MCF 10A (cell line): ENCODE measurements around the gene ZNF384. TPM values are rescaled to one million over a fixed set of nuclear protein-coding genes. Genes with fewer than 3 reads are reported as not detected.

Experiments used
- BruUV-seq: library from RNA; stranded (reverse); fragments of 400-500 nt; replicated peaks from 2 replicates; lab custom pipeline; 2021; lab: Mats Ljungman, UMichigan
- CTCF ChIA-PET: fragments of 300-600 bp; sonication (Branson Sonifier 250); formaldehyde crosslinking; extraction: SDS; loops from one replicate; lab custom pipeline; 2021; ENCODE audit warnings: antibody characterized with exemption, inconsistent platforms; lab: Yijun Ruan, JAX
- POLR2A ChIA-PET: fragments of 300-600, 350-650 bp; sonication (Branson Sonifier 250); formaldehyde crosslinking; extraction: SDS; loops from one replicate; lab custom pipeline; 2020; ENCODE audit warnings: antibody characterized with exemption, inconsistent platforms; lab: Yijun Ruan, JAX
- DNase-seq: peaks from one replicate; pipeline ENCODE4 v3.0.0-alpha.2; 2018; ENCODE audit not compliant: unreplicated experiment
- H3K27ac Mint-ChIP-seq: one replicate; pipeline ENCODE4 v1.8.0; 2022; ENCODE audit warnings: mild to moderate bottlenecking, low read depth, mixed read lengths; ENCODE audit not compliant: unreplicated experiment
- H3K27me3 Mint-ChIP-seq: one replicate; pipeline ENCODE4 v1.8.0; 2022; ENCODE audit warnings: mixed read lengths; ENCODE audit not compliant: insufficient read depth, unreplicated experiment
- H3K36me3 Mint-ChIP-seq: one replicate; pipeline ENCODE4 v1.8.0; 2022; ENCODE audit warnings: mild to moderate bottlenecking, moderate library complexity, mixed read lengths; ENCODE audit not compliant: insufficient read depth, unreplicated experiment
- H3K4me1 Mint-ChIP-seq: one replicate; pipeline ENCODE4 v1.8.0; 2022; ENCODE audit warnings: mixed read lengths; ENCODE audit not compliant: insufficient read depth, unreplicated experiment
- H3K4me3 Mint-ChIP-seq: one replicate; pipeline ENCODE4 v1.8.0; 2022; ENCODE audit warnings: mild to moderate bottlenecking, moderate library complexity, mixed read lengths; ENCODE audit not compliant: unreplicated experiment
- H3K9me3 Mint-ChIP-seq: one replicate; pipeline ENCODE4 v1.8.0; 2022; ENCODE audit warnings: mixed read lengths; ENCODE audit not compliant: unreplicated experiment
- intact Hi-C: fragments of 100-400 bp; cut with micrococcal nuclease; formaldehyde crosslinking; loops from 2 replicates; pipeline ENCODE4 v1.14.1; 2022
- total RNA-seq: library from RNA; stranded (reverse); gene quantifications from 2 replicates; pipeline ENCODE4 v1.2.3, GENCODE V29; 2022
- TF ChIP-seq, protein P1 (sequence below): fragments of 200-600 bp; IDR thresholded peaks from one replicate; pipeline ENCODE4 v1.8.0; 2022; ENCODE audit warnings: antibody characterized with exemption, mild to moderate bottlenecking; ENCODE audit not compliant: unreplicated experiment

The ZNF384 gene
- total RNA-seq, 1 experiment from 2014 or later, result 62.8 TPM

DNA sequence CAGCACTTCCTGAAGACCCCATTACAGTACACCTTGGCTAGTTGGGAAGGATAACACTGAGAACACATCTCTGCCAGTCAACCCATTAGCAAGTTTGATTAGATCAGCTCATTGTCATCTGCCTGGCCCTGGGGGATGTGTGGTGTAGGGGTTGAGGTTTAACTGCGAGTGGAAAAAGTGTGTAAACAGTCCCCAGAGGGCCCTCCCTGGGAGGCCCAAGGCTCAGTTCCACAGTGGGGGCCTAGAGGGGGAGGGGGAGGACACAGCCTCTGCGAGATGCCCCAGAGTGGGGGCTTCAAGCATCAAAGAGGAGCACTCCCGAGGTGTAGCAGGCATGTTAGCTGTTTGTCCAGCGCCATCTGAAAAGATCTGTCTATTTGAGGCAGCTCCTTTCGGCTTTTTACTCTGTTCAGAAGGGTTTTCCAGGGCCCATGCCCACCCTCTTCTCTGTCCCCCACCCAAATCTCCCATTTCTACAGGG lies 53.8 kb downstream of the ZNF384 start:
- no peaks in the 10 kb centered on the region for H3K27me3 Mint-ChIP-seq
- no peak for DNase-seq
- peak overlapping the region; percentile 68 for H3K4me3 Mint-ChIP-seq
- TF ChIP-seq, protein P1, sequence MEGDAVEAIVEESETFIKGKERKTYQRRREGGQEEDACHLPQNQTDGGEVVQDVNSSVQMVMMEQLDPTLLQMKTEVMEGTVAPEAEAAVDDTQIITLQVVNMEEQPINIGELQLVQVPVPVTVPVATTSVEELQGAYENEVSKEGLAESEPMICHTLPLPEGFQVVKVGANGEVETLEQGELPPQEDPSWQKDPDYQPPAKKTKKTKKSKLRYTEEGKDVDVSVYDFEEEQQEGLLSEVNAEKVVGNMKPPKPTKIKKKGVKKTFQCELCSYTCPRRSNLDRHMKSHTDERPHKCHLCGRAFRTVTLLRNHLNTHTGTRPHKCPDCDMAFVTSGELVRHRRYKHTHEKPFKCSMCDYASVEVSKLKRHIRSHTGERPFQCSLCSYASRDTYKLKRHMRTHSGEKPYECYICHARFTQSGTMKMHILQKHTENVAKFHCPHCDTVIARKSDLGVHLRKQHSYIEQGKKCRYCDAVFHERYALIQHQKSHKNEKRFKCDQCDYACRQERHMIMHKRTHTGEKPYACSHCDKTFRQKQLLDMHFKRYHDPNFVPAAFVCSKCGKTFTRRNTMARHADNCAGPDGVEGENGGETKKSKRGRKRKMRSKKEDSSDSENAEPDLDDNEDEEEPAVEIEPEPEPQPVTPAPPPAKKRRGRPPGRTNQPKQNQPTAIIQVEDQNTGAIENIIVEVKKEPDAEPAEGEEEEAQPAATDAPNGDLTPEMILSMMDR, result no peak
- TSS peak; percentile 84 for BruUV-seq
- ChIA-PET CTCF (interaction anchor here (0.6 to 1.2 kb wide), 9 partner anchors 16 to 301 kb away, joined by 3 to 5 read pairs (median 3); partner anchors contain the start of genes MLF2 and ZNF384), POLR2A (interaction anchor here (1.0 to 1.6 kb wide), 6 partner anchors 9 to 54 kb away, joined by 3 to 7 read pairs (median 4); partner anchors contain the start of gene ZNF384)
- H3K27ac Mint-ChIP-seq, result peak overlapping the region; percentile 65
- no peaks in the 10 kb centered on the region for H3K36me3 Mint-ChIP-seq
- H3K4me1 Mint-ChIP-seq, result peaks cover 17% of the 10 kb centered on the region
- no peaks in the 10 kb centered on the region for H3K9me3 Mint-ChIP-seq
- intact Hi-C loops, result no loop called here

DNA sequence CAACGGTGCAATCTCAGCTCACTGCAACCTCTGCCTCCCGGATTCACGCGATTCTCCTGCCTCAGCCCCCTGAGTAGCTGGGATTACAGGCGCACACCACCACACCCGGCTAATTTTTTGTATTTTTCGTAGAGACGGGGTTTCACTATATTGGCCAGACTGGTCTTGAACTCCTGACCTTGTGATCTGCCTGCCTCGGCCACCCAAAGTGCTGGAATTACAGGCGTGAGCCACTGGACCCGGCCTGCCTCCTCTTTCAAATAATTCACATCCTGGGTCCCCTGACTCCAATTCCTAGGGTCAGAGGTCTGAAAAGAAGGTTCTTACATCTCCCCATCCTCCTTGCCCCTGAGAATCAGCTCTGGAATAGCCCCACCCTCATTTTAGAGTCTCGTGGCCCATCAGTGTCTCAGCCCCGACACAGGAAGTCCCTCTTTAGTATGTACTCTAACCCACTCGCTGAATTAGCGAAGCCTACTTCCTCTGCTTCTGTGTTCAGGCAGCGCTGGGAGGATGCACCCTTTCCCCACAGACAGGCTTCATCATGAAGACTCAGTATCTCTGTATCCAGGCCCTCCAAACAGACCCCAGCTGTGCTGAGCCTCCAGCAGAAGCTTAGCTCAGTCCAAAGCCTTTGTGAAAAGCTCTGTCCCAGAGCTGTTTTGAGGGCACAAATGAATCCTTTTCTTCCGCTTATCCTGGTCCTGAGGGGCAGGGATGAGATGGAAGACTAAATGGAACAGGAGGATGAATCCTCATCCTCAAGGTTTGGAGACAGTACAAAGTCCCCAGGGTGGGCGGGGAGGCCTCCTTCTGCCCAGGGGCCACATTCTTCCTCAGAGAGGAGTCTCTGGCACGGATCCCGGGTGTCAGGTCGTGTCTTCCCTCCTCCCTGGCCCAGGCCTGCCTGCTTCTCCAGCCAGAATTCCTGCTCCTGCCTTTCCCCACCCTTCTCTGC lies 56.9 kb downstream of the ZNF384 start:
- Mint-ChIP-seq H3K27ac (no peak overlapping the region), H3K9me3 (no peaks in the 10 kb centered on the region), H3K27me3 (no peaks in the 10 kb centered on the region), H3K4me3 (no peak overlapping the region), H3K4me1 (peaks cover 17% of the 10 kb centered on the region), H3K36me3 (no peaks in the 10 kb centered on the region)
- BruUV-seq, result no TSS peak
- POLR2A ChIA-PET, result interaction anchor here (1.0 kb wide), 1 partner anchor 57 kb away, joined by 3 read pairs; the partner anchor contains the start of gene ZNF384
- TF ChIP-seq, protein P1, result no peak
- no peak for DNase-seq
- CTCF ChIA-PET, result interaction anchor here (0.6 to 1.1 kb wide), 4 partner anchors 13 to 121 kb away, joined by 3 to 4 read pairs (median 3); partner anchors contain the start of gene MLF2
- intact Hi-C loops, result no loop called here

DNA sequence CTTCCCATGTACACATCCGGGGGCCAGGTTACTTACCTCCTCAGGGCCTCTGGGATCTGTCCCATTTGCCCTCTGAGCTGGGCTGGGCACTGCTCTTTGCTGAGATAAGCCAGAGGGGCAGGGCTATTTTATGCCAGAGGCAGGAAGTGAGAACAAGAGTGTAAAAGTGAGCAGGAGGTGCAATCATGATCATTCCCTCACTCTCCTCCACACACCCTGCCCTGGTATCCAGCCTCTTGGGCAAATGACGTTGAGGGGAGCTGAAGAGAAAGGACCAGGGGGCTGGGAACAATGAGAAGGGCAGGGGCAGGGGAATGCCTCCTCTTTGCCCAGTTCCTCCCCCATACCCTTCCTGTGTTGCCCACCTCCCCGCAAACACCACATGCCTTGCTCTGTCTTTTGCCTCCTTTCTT lies 57.6 kb downstream of the ZNF384 start:
- peaks cover 17% of the 10 kb centered on the region for H3K4me1 Mint-ChIP-seq
- DNase-seq, result no peak
- H3K27ac Mint-ChIP-seq, result no peak overlapping the region
- CTCF ChIA-PET, result interaction anchor here (0.6 to 2.0 kb wide), 2 partner anchors 13 to 122 kb away, joined by 3 to 10 read pairs; partner anchors contain the start of gene MLF2
- TF ChIP-seq, protein P1, result no peak
- no TSS peak for BruUV-seq
- POLR2A ChIA-PET, result no interaction called here
- H3K36me3 Mint-ChIP-seq, result no peaks in the 10 kb centered on the region
- H3K4me3 Mint-ChIP-seq, result no peak overlapping the region
- H3K27me3 Mint-ChIP-seq, result no peaks in the 10 kb centered on the region
- no peaks in the 10 kb centered on the region for H3K9me3 Mint-ChIP-seq
- intact Hi-C loops, result no loop called here

DNA sequence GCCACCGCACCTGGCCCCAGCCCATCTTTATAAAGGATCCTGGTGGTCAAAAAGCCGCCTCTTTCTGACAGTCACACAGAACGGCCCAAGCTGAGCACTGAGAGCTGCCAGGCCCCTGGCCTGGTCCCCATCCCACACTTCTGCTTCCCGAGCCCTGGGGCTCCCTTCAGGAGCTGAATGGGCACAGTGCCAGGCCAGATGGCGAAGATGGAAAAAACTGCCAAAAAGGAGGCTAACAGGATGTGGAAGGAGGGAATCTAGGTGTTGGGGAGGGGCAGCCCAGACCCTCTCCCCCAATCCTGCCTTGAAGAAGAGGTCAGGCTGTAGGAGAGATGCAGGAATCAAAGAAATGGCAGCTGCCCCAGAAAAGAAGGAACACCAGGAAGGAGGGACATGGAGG lies 58.4 kb downstream of the ZNF384 start:
- ChIA-PET POLR2A (interaction anchor here (0.7 kb wide), 1 partner anchor 21 kb away, joined by 6 read pairs; no protein-coding TSS in a partner anchor), CTCF (interaction anchor here (2.0 kb wide), 1 partner anchor 12 kb away, joined by 10 read pairs; no protein-coding TSS in a partner anchor)
- Mint-ChIP-seq H3K36me3 (no peaks in the 10 kb centered on the region), H3K27me3 (no peaks in the 10 kb centered on the region), H3K9me3 (no peaks in the 10 kb centered on the region), H3K4me3 (no peak overlapping the region), H3K27ac (no peak overlapping the region), H3K4me1 (peaks cover 9% of the 10 kb centered on the region)
- intact Hi-C loops, result no loop called here
- no peak for DNase-seq
- TF ChIP-seq, protein P1, result no peak
- no TSS peak for BruUV-seq
